B cell (primary cell): ENCODE results near the gene SLC9A3.

Experiments used
- EZH2 ChIP-seq: IDR thresholded peaks from 2 replicates; pipeline ENCODE4 v1.6.1; 2012; ENCODE audit warnings: borderline replicate concordance, low read depth, mild to moderate bottlenecking, moderate library complexity, low read length; ENCODE audit not compliant: insufficient read depth, poor library complexity, severe bottlenecking
- TF ChIP-seq, protein P1 (sequence below): fragments of 200-600 bp; IDR thresholded peaks from one replicate; pipeline ENCODE4 v1.8.0; 2022; ENCODE audit warnings: antibody characterized with exemption, mild to moderate bottlenecking

DNA sequence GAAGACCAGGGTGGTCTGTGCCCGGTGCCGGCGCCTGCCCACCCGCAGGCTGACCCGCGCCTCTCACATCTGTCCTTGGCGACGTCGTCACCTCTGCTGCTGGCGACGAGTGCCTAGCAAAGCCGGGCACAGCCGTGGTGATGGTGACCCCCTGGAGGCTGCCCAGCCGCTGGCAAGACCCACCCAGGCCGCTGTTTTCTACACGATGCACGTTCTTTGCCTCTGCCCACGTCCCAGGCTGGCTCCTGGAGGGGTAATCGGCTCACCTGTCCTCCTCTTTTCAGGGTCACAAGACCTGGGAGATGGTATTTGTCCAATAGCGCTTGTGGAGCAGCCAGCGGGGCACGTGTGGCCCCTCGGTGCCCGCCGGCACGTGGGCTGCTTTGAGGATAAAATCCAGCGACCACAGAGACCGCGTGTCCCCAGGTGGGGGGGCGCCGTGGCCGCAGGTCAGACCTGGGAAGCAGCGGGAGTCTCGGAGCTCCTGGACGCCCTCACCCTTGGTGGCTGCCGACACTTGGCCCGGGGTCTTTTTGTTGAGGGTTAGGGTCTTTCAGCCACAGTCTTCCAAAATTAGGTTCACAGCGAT is 29.5 kb downstream of the SLC9A3 start:
- TF ChIP-seq, protein P1, sequence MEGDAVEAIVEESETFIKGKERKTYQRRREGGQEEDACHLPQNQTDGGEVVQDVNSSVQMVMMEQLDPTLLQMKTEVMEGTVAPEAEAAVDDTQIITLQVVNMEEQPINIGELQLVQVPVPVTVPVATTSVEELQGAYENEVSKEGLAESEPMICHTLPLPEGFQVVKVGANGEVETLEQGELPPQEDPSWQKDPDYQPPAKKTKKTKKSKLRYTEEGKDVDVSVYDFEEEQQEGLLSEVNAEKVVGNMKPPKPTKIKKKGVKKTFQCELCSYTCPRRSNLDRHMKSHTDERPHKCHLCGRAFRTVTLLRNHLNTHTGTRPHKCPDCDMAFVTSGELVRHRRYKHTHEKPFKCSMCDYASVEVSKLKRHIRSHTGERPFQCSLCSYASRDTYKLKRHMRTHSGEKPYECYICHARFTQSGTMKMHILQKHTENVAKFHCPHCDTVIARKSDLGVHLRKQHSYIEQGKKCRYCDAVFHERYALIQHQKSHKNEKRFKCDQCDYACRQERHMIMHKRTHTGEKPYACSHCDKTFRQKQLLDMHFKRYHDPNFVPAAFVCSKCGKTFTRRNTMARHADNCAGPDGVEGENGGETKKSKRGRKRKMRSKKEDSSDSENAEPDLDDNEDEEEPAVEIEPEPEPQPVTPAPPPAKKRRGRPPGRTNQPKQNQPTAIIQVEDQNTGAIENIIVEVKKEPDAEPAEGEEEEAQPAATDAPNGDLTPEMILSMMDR = no peak
- no peak for TF ChIP-seq EZH2
